ENCODE data around the gene KCNQ1OT1.

KCNQ1OT1 gene

GRCh38 chr11:2699531-2700414 is at the start of gene KCNQ1OT1:
KCNQ1OT1 (minus strand) TSS chr11:2699994.
- FAIRE-seq (no peak), DNase-seq (ENCODE audit: insufficient read length, low spot score) (no peak)
- TF ChIP-seq CTCF (IDR thresholded peaks at IDR 0.05; ENCODE audit: insufficient read depth, missing control alignments) = no peak

GRCh38 chr11:2748814-2749554 is 49.2 kb upstream of the KCNQ1OT1 start:
- FAIRE-seq = no peak
- no peak for TF ChIP-seq CTCF (IDR thresholded peaks at IDR 0.05; ENCODE audit: insufficient read depth, missing control alignments)
- DNase-seq (ENCODE audit: insufficient read length, low spot score) = no peak

- FAIRE-seq = no peak
- no peak for TF ChIP-seq CTCF (IDR thresholded peaks at IDR 0.05; ENCODE audit: insufficient read depth, missing control alignments)
- no peak for DNase-seq (ENCODE audit: insufficient read length, low spot score)
Measured at GRCh38 chr11:2748061-2748813, 48.4 kb upstream of the KCNQ1OT1 start.

- FAIRE-seq = no peak
- no peak for DNase-seq (ENCODE audit: insufficient read length, low spot score)
- TF ChIP-seq CTCF (IDR thresholded peaks at IDR 0.05; ENCODE audit: insufficient read depth, missing control alignments) = no peak
Measured at GRCh38 chr11:2747248-2748027, 47.6 kb upstream of the KCNQ1OT1 start.

- no peak for FAIRE-seq
- no peak for TF ChIP-seq CTCF (IDR thresholded peaks at IDR 0.05; ENCODE audit: insufficient read depth, missing control alignments)
Measured at GRCh38 chr11:2746401-2747247, 46.8 kb upstream of the KCNQ1OT1 start.

GRCh38 chr11:2745511-2745910 is 45.7 kb upstream of the KCNQ1OT1 start:
- DNase-seq (ENCODE audit: insufficient read length, low spot score) = no peak
- no peak for FAIRE-seq
- TF ChIP-seq CTCF (IDR thresholded peaks at IDR 0.05; ENCODE audit: insufficient read depth, missing control alignments) = no peak

More at GRCh38 chr11:2746401-2747247, 46.8 kb upstream of the KCNQ1OT1 start:
- DNase-seq (ENCODE audit: insufficient read length, low spot score) = no peak
